ENCODE data around the gene MZB1.
"Not testable (repeated sequence)": the region's sequence is repeated elsewhere in the genome, so short reads cannot be mapped to it uniquely, and the experiment has no call there.

- not testable (repeated sequence) for TF ChIP-seq CTCF (IDR thresholded peaks at IDR 0.05; ENCODE audit: control extremely low read depth in 1 of 3, insufficient read depth in 1 of 3, low read depth in 1 of 3, low read length in 3 of 3); POLR2AphosphoS5 (IDR thresholded peaks at IDR 0.05; ENCODE audit: low read depth, low read length); ATF2 (IDR thresholded peaks at IDR 0.05; ENCODE audit: low read length); CEBPB (IDR thresholded peaks at IDR 0.05; ENCODE audit: low read depth, low read length); MAX (IDR thresholded peaks at IDR 0.05); RAD21 (IDR thresholded peaks at IDR 0.05 in 1 of 2, conservative IDR thresholded peaks at IDR 0.05 in 1 of 2; ENCODE audit: low read depth in 2 of 2, low read length in 2 of 2); TAF1 (IDR thresholded peaks at IDR 0.05; ENCODE audit: low read depth, low read length); POLR2A (IDR thresholded peaks at IDR 0.05; ENCODE audit: control extremely low read depth in 1 of 2, low read depth in 2 of 2, low read length in 2 of 2); SIN3A (conservative IDR thresholded peaks at IDR 0.05 in 1 of 2, IDR thresholded peaks at IDR 0.05 in 1 of 2; ENCODE audit: low read depth in 1 of 2, low read length in 2 of 2); JUND (IDR thresholded peaks at IDR 0.05; ENCODE audit: low read length); BCL11A (IDR thresholded peaks at IDR 0.05; ENCODE audit: low read depth in 2 of 2, low read length in 2 of 2)
Measured at GRCh38 chr5:139347863-139348262, 41.9 kb downstream of the MZB1 start.
